Measurements from ENCODE around the gene OVCA2.

The OVCA2 gene

DNA sequence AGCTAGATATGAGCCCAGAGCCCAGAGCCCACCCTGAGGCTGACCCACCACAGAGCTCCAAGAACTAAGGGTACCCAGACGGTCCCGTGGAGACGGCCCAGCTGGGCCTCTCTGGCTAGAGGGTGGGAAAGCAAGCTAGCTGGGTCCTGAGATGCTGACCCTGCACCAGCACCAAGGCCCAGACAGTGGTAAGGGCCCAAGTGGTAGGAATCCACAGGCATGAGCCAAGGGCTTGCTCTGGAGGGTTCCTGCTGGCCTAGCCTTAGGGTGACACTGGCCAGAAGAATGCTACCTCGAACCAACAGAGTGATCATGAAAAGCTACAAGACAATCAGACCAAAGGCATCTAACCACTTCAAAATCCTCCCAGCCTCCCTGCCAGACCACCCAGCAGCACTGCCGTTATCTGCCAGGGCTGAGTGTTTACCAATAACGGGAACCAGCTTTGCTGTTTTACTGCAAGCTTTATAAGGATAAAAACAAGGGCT lies 26.3 kb downstream of the OVCA2 start:
- DNase-seq, result no peak

- no peak for DNase-seq
Observed at GRCh38 chr17:2068519-2069051, 26.8 kb downstream of the OVCA2 start.

DNA sequence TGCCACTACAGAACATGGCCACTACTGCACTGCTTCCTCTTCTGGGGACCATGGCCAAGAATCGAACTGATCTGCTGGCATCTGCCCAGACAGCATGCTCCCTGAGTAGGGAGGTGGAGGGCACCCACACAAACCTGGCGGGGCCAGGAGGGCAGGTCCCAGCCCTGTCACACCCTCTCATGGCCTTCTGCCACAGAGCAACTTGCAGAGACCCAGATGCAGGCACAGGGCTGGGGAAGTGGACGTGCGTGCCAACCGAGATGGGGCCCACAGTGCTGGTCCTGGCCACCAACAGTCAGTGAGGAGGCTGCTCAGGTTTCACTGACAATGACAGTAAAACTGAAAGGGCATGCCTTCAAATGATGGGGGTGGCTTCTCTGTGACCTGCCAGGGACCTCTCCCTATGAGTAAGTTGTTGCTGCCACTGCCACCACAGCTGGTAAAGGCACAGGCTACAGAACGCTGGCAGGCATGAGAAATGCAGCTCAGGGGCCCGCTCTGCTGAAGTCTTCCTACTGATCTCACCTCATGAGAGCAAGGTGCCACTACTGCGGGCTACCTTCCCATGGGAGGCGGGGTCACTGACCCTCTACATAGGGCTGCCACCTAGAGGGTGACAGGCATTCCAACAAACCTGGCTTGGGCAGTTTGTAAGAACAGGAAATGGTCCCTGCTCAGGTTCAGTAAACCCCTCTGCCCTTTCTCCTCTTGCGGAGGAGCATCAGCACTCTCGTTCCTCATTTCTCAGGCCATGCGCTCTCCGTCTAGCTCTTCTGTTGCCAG lies 28.6 kb downstream of the OVCA2 start:
- no peak for DNase-seq

GRCh38 chr17:2071024-2071385 lies 29.2 kb downstream of the OVCA2 start:
- no peak for DNase-seq

- no peak for DNase-seq
Observed at GRCh38 chr17:2071455-2072281, 29.8 kb downstream of the OVCA2 start.

GRCh38 chr17:2074919-2075318 lies 33.1 kb downstream of the OVCA2 start:
- no peak for DNase-seq

- DNase-seq, result no peak
Observed at GRCh38 chr17:2075336-2076086, 33.7 kb downstream of the OVCA2 start.

DNA sequence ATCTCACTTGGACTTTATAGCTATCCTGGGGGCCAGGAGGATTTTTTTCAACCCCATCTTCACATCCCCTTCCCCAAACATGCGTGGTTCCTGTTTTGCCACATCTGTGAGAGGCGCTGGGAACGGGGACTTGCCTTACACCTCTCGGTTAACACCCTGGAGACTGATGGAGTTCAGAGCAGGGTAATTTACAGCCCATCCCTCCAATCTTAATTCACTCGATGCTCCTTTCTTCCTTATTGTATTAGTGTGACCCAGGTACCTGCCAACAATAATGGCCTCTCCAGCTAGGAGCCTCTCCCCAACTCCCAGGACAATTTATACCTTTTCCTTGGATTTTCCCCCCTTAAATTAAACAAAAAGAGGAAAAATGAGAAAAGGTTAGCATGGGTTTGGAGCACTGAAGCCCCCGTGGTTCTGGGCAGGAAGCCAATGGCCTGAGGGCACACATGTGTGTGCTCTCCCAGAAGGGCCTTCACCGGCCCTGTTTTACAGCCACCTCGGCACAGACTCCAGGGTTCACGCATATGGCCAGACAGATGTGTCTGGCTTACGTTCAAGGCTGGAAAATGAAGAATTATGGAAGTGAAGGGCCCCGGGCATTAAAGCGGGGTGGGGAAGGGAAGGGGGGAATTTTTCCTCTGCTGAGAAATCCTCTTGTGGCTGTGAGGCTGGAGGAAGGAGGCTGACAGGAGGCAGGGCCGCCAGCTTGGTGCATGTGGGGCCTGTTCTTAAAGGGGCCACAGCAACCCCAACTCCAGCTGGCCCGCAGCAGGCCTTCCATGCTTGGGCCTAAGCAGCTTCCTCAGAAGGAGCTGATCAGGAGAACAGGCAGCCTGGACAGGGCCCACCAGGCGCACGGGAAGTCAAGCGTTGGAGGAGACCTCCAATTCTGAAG lies 34.5 kb downstream of the OVCA2 start:
- DNase-seq, result no peak

DNA sequence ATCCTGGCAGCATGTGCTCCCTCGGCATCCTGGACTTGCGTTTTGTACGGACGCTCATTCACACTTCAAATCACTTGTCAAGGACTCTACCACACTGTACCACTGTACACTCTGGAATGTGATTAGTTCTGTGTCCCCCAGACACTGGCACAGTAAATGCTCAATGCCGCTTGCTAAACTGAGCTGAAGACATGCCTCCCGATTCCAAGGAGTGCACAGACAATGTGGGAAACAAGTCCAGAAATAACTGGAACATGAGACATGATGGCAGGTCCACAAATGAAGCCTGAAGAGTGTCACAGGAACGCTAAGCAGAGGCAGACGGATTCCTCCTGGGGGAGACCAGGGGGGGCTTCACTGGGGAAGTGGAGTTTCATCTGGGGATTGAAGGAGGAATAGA lies 35.2 kb downstream of the OVCA2 start:
- no peak for DNase-seq

- no peak for DNase-seq
Observed at GRCh38 chr17:2081564-2081963, 39.7 kb downstream of the OVCA2 start.

- no peak for DNase-seq
Observed at GRCh38 chr17:2082003-2082781, 40.4 kb downstream of the OVCA2 start.

DNA sequence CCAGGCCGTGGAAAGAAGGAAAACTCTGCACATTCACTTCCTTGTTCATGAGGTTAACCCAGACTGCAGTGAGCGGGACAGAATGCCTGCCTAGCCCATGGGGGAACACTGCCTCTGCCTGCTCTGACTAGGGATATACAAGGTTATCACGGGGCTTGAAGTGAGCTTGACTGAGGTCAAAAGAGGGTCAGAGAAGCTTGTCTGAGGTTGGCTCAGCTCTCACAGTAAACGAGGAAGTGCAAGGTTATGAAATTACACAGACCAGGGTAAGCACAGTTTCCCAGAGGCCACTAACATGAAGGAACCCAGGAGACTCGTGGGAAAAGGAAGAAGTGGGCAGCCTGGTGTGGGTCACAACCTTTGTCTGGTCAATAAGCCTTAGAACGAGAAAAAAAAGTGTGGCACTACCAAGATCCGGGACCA lies 41.8 kb downstream of the OVCA2 start:
- no peak for DNase-seq

- no peak for DNase-seq
Observed at GRCh38 chr17:2084036-2084765, 42.4 kb downstream of the OVCA2 start.

- DNase-seq, result no peak
Observed at GRCh38 chr17:2084766-2085647, 43.2 kb downstream of the OVCA2 start.

DNA sequence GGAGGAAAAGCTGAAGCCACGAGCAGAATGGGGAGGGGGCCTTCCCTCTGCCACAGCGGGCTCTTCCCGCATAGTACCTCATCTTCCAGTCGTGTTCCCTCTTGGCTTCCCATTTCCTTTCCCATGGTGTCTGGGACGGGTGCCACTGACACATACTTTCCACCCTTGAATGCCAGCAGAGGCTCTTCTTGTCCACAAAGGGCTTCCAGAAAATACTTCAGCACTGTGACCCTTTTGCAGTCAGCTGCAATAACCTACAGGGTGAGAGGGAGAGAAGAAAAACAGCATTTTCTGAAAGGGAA lies 43.8 kb downstream of the OVCA2 start:
- no peak for DNase-seq

- DNase-seq, result no peak
Observed at GRCh38 chr17:2086306-2086705, 44.5 kb downstream of the OVCA2 start.

GRCh38 chr17:2087597-2088211 lies 45.9 kb downstream of the OVCA2 start:
- no peak for DNase-seq

GRCh38 chr17:2089021-2089422 lies 47.2 kb downstream of the OVCA2 start:
- no peak for DNase-seq

- DNase-seq, result no peak
Observed at GRCh38 chr17:2090210-2090641, 48.4 kb downstream of the OVCA2 start.
